HL-60 (cell line): ENCODE measurements around the gene CFLAR.
"Not testable (repeated sequence)": the region's sequence is repeated elsewhere in the genome, so short reads cannot be mapped to it uniquely, and the experiment has no call there.

ENCODE experiments used
- DNase-seq, 2 experiments: peaks; one replicate each; pipeline ENCODE4 v3.0.0-alpha.2; 2010 to 2020; ENCODE audit warnings: low read depth in 1 of 2, low spot score in 1 of 2
- H3K27ac ChIP-seq: fragments of 250-450 bp; sonication (Bioruptor Pico); replicated peaks from 2 replicates; pipeline ENCODE4 v1.5.1; 2020; ENCODE audit warnings: mild to moderate bottlenecking, moderate library complexity
- H3K27me3 ChIP-seq: fragments of 250-450 bp; sonication (Bioruptor Pico); 2 replicates; pipeline ENCODE4 v1.5.1; 2021; ENCODE audit warnings: mild to moderate bottlenecking, moderate library complexity; ENCODE audit not compliant: insufficient read depth, poor library complexity, severe bottlenecking
- H3K4me3 ChIP-seq: replicated peaks from 2 replicates; pipeline ENCODE4 v1.5.1; 2011; ENCODE audit warnings: mild to moderate bottlenecking, control low read depth, low read length; ENCODE audit not compliant: insufficient read depth
- CTCF ChIP-seq: IDR thresholded peaks from one replicate; pipeline ENCODE4 v1.5.1; 2011; ENCODE audit warnings: low read length, control low read depth, inconsistent platforms; ENCODE audit not compliant: insufficient read depth
- GABPA ChIP-seq: IDR thresholded peaks from 2 replicates; pipeline ENCODE4 v1.6.1; 2012; ENCODE audit warnings: low read depth
- POLR2AphosphoS5 ChIP-seq: IDR thresholded peaks from 2 replicates; pipeline ENCODE4 v1.6.1; 2012; ENCODE audit warnings: low read depth
- SPI1 ChIP-seq: IDR thresholded peaks from 2 replicates; pipeline ENCODE4 v1.6.1; 2012; ENCODE audit warnings: low read depth, mild to moderate bottlenecking, borderline replicate concordance
- TF ChIP-seq, protein P1 (sequence below): IDR thresholded peaks from 2 replicates; pipeline ENCODE4 v1.6.1; 2012; ENCODE audit warnings: low read depth; ENCODE audit not compliant: insufficient replicate concordance

CFLAR gene

DNA sequence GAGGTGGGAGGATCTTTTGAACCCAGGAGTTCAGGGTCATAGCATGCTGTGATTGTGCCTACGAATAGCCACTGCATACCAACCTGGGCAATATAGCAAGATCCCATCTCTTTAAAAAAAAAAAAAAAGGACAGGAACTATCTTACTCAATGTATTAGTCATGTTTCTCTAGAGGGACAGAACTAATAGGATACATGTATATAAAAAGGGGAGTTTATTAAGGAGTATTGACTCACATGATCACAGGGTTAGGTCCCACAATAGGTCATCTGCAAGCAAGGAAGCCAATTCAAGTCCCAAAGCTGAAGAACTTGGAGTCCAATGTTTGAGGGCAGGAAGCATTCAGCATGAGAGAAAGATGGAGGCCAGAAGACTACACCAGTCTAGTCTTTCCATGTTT is 48.2 kb downstream of the CFLAR start:
- no peak for TF ChIP-seq GABPA
- TF ChIP-seq SPI1: no peak
- H3K4me3 ChIP-seq: no peak overlapping the region
- no peak overlapping the region for H3K27ac ChIP-seq
- DNase-seq: no peak
- no peaks in the 10 kb centered on the region for H3K27me3 ChIP-seq

- no peak overlapping the region for H3K4me3 ChIP-seq
- no peak for TF ChIP-seq SPI1
- TF ChIP-seq, protein P1, sequence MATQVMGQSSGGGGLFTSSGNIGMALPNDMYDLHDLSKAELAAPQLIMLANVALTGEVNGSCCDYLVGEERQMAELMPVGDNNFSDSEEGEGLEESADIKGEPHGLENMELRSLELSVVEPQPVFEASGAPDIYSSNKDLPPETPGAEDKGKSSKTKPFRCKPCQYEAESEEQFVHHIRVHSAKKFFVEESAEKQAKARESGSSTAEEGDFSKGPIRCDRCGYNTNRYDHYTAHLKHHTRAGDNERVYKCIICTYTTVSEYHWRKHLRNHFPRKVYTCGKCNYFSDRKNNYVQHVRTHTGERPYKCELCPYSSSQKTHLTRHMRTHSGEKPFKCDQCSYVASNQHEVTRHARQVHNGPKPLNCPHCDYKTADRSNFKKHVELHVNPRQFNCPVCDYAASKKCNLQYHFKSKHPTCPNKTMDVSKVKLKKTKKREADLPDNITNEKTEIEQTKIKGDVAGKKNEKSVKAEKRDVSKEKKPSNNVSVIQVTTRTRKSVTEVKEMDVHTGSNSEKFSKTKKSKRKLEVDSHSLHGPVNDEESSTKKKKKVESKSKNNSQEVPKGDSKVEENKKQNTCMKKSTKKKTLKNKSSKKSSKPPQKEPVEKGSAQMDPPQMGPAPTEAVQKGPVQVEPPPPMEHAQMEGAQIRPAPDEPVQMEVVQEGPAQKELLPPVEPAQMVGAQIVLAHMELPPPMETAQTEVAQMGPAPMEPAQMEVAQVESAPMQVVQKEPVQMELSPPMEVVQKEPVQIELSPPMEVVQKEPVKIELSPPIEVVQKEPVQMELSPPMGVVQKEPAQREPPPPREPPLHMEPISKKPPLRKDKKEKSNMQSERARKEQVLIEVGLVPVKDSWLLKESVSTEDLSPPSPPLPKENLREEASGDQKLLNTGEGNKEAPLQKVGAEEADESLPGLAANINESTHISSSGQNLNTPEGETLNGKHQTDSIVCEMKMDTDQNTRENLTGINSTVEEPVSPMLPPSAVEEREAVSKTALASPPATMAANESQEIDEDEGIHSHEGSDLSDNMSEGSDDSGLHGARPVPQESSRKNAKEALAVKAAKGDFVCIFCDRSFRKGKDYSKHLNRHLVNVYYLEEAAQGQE: no peak
- TF ChIP-seq GABPA: no peak
- no peak for TF ChIP-seq CTCF
- TF ChIP-seq POLR2AphosphoS5: no peak
- H3K27me3 ChIP-seq: no peaks in the 10 kb centered on the region
Observed at GRCh38 chr2:201167546-201167945, 51.6 kb downstream of the CFLAR start.

DNA sequence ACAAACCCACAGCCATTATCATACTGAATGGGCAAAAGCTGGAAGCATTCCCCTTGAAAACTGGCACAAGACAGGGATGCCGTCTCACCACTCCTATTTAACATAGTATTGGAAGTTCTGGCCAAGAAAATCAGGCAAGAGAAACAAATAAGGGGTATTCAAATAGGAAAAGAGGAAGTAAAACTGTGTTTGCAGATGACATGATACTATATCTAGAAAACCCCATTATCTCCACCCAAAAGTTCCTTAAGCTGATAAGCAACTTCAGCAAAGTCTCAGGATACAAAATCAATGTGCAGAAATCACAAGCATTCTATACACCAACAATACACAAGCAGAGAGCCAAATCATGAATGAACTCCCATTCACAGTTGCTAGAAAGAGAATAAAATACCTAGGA is 52.5 kb downstream of the CFLAR start:
- not testable (repeated sequence) for H3K4me3 ChIP-seq, H3K27me3 ChIP-seq, H3K27ac ChIP-seq, DNase-seq

More at GRCh38 chr2:201167546-201167945, 51.6 kb downstream of the CFLAR start:
- no peak for DNase-seq
- H3K27ac ChIP-seq: no peak overlapping the region

DNA sequence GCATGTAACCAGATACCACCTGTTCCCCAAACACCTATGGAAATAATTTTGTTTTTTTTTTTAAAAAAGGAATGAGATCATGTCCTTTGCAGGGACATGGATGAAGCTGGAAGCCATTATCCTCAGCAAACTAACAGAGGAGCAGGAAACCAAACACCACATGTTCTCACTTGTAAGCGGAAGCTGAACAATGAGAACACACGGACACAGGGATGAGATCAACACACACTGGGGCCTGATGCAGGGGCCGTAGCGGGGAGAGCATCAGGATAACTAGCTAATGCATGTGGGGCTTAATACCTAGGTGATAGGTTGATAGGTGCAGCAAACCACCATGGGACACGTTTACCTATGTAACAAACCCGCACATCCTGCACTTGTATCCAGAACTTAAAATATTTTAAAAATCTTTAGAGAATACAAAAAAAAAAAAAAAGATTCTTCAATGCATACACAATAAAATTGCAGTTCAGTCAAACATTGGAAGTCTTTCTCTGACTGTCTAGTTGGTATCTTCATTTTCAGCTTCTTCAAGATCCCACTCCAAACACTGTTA is 55.4 kb downstream of the CFLAR start:
- H3K4me3 ChIP-seq: no peak overlapping the region
- no peak for DNase-seq
- no peak overlapping the region for H3K27ac ChIP-seq
- no peaks in the 10 kb centered on the region for H3K27me3 ChIP-seq
- TF ChIP-seq POLR2AphosphoS5 (no peak), CTCF (no peak), GABPA (no peak)
- TF ChIP-seq, protein P1: no peak

GRCh38 chr2:201172279-201172678 is 56.3 kb downstream of the CFLAR start:
- no peak overlapping the region for H3K4me3 ChIP-seq
- no peak for DNase-seq
- no peaks in the 10 kb centered on the region for H3K27me3 ChIP-seq
- TF ChIP-seq, protein P1: no peak
- TF ChIP-seq POLR2AphosphoS5 (no peak), SPI1 (no peak), CTCF (no peak)
- no peak overlapping the region for H3K27ac ChIP-seq
